ENCODE measurements around the gene CD6. TPM values are rescaled to one million over a fixed set of nuclear protein-coding genes. Genes with fewer than 3 reads are reported as not detected.

The CD6 gene
- total RNA-seq, 1 experiment from 2014 or later: not detected

DNA sequence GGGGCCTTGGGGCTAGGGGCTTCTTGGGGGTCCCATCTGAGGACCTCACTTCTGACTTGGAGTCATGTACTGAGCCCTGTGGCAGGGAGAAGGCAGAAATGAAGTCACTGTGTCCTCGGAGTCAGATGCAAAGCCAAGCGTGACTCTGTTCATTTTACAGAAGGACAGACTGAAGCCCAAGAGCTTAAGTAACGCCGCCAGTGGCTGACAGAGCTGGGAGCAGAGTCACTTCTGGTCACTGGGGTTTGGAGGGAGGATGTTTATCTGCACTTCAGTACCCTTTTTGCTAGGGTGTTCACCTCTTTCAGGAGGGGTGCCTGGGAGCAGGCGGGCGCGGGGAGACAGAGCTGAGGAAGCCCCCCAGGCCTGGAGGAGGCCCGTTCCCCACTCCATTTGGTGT lies 10.7 kb downstream of the CD6 start:
- Histone ChIP-seq H3K14ac (ENCODE audit: insufficient read depth, low read length) (no peak overlapping the region), H3T11ph (ENCODE audit: low read length) (no peak overlapping the region), H3K23me2 (ENCODE audit: insufficient read length, low read depth, low read length, poor library complexity, severe bottlenecking) (no peaks in the 10 kb centered on the region), H3K79me1 (ENCODE audit: insufficient read depth, low read depth, low read length, poor library complexity, severe bottlenecking) (no peaks in the 10 kb centered on the region), H3K18ac (ENCODE audit: insufficient read length, low read depth, low read length) (no peak overlapping the region), H4K20me1 (ENCODE audit: control insufficient read depth, insufficient read depth, insufficient read length) (no peaks in the 10 kb centered on the region), H2BK15ac (ENCODE audit: low read depth, low read length) (no peak overlapping the region), H2BK20ac (ENCODE audit: low read depth, low read length, poor library complexity, severe bottlenecking) (no peak overlapping the region), H3K56ac (ENCODE audit: insufficient read length, low read depth, low read length) (no peak overlapping the region), H3K23ac (ENCODE audit: insufficient read length, low read depth, low read length) (no peak overlapping the region), H3K9me3 (ENCODE audit: control insufficient read depth, low read depth, low read length) (no peaks in the 10 kb centered on the region), H3K27ac (ENCODE audit: insufficient read length, low read depth, low read length) (no peak overlapping the region), H3K79me2 (ENCODE audit: insufficient read depth, low read length) (no peaks in the 10 kb centered on the region), H3K4me2 (ENCODE audit: insufficient read depth, insufficient read length, low read length) (no peak overlapping the region), H3K4me1 (ENCODE audit: insufficient read depth, low read length) (no peaks in the 10 kb centered on the region), H2AFZ (ENCODE audit: low read length) (no peak overlapping the region), H2BK12ac (ENCODE audit: insufficient read length, low read depth, low read length) (no peak overlapping the region), H2BK5ac (ENCODE audit: insufficient read length, low read length) (no peak overlapping the region), H3K9ac (ENCODE audit: extremely low read depth, insufficient read length, low read length) (no peak overlapping the region), H2BK120ac (ENCODE audit: low read depth, low read length, poor library complexity, severe bottlenecking) (no peak overlapping the region), H4K8ac (replicated peaks; ENCODE audit: insufficient read length, low read depth, low read length) (no peak overlapping the region), H4K5ac (ENCODE audit: insufficient read length, low read depth, low read length) (no peak overlapping the region), H3K27me3 (ENCODE audit: insufficient read depth, low read length) (no peaks in the 10 kb centered on the region; the same call in 1 of the 2 replicates), H3K4ac (ENCODE audit: low read depth, low read length) (no peak overlapping the region), H4K91ac (ENCODE audit: insufficient read length, low read depth, low read length) (no peak overlapping the region), H2AK5ac (ENCODE audit: insufficient read length, low read length) (no peak overlapping the region)
- no peak for DNase-seq
- H3K4me3 Mint-ChIP-seq: no peak overlapping the region
- TF ChIP-seq, protein P1, sequence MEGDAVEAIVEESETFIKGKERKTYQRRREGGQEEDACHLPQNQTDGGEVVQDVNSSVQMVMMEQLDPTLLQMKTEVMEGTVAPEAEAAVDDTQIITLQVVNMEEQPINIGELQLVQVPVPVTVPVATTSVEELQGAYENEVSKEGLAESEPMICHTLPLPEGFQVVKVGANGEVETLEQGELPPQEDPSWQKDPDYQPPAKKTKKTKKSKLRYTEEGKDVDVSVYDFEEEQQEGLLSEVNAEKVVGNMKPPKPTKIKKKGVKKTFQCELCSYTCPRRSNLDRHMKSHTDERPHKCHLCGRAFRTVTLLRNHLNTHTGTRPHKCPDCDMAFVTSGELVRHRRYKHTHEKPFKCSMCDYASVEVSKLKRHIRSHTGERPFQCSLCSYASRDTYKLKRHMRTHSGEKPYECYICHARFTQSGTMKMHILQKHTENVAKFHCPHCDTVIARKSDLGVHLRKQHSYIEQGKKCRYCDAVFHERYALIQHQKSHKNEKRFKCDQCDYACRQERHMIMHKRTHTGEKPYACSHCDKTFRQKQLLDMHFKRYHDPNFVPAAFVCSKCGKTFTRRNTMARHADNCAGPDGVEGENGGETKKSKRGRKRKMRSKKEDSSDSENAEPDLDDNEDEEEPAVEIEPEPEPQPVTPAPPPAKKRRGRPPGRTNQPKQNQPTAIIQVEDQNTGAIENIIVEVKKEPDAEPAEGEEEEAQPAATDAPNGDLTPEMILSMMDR (conservative IDR thresholded peaks at IDR 0.05): no peak
- H3K9me3 Mint-ChIP-seq: no peaks in the 10 kb centered on the region
- H3K36me3 Mint-ChIP-seq (ENCODE audit: insufficient read depth in 1 of 3, low read depth in 3 of 3): no peaks in the 10 kb centered on the region
- peaks cover 19% of the 10 kb centered on the region for H3K27me3 Mint-ChIP-seq (ENCODE audit: low read depth)
- WGBS (ENCODE audit: extremely low coverage, insufficient read length, low lambda C conversion rate): no CpG with 5 or more reads among the region's 8 CpGs
- H3K4me1 Mint-ChIP-seq: 0 out of 4 replicates have a peak, but pooled peaks cover 2 to 6% of the 10 kb centered on the region in 2 experiments
- no peak overlapping the region for H3K27ac Mint-ChIP-seq

Measured in H9 (cell line).